ENCODE results near the gene LRP10. TPM values are rescaled to one million over a fixed set of nuclear protein-coding genes. Genes with fewer than 3 reads are reported as not detected.

The LRP10 gene
- total and polyA plus RNA-seq, 2 of the 8 experiments (the other 6 are each of a cell fraction or from before 2014, with no cell fraction given): 12.4 to 15.6 TPM

DNA sequence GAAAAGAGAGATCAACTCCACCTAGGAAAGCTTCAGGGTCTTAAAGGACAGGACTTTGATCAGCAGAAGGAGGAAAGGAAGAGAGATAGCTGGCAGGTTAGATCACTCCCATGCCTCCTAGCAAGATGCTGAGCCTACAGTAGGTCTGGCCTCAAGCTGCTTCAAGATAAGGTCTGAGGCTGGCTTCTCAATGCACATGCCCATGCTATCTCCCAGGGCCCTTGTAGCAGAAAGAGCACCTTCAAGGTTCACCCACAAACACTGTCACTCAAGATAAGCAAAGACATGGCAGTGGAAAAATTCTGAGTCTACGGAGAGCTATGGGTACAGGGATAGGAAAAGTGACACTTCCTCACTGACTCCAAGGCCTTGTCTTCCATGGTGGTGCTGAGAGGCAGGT lies 25.8 kb downstream of the LRP10 start:
- H3K14ac ChIP-seq (ENCODE audit: insufficient read length): no peak overlapping the region
- H3K9ac ChIP-seq (replicated peaks in 1 of 4; ENCODE audit: extremely low read depth in 1 of 4, low read depth in 3 of 4, low read length in 3 of 4): no peak overlapping the region
- peaks cover 0 to 8% (median 4%) of the 10 kb centered on the region in 4 experiments; a peak in 2 of 7 replicates for H3K4me1 ChIP-seq (replicated peaks in 1 of 4; ENCODE audit: control insufficient read depth in 3 of 4, insufficient read depth in 4 of 4, low read length in 3 of 4)
- H2BK120ac ChIP-seq (replicated peaks; ENCODE audit: low read depth, low read length): no peak overlapping the region
- 88% methylated on average over 1 of the region's 1 CpG; no CpG with 5 or more reads in 1 of the 2 experiments for WGBS, 2 experiments (ENCODE audit: extremely low coverage in 1 of 2, insufficient coverage in 1 of 2, insufficient read length in 1 of 2, insufficient replicate concordance in 2 of 2, low coverage in 1 of 2, low lambda C conversion rate in 2 of 2, missing lambda C conversion rate in 1 of 2)
- ChIA-PET POLR2A (ENCODE audit: partially characterized antibody) (interaction anchor here (0.8 to 4.2 kb wide), 8 partner anchors 9 to 56 kb away, joined by 3 to 14 read pairs (median 4); no protein-coding TSS in a partner anchor), CTCF (ENCODE audit: partially characterized antibody) (interaction anchor here (0.6 to 14.2 kb wide), 10 partner anchors 11 to 85 kb away, joined by 3 to 158 read pairs (median 6); partner anchors contain the start of genes LRP10 and REM2)
- no peak overlapping the region for H3K23ac ChIP-seq (ENCODE audit: insufficient read length)
- no peak overlapping the region for H3K27ac ChIP-seq (ENCODE audit: low read depth, low read length)
- H3K23me2 ChIP-seq (ENCODE audit: low read depth, low read length): no peaks in the 10 kb centered on the region
- H2BK20ac ChIP-seq (ENCODE audit: low read length): no peak overlapping the region
- H3K18ac ChIP-seq (ENCODE audit: extremely low read depth, low read length): no peak overlapping the region
- no peak overlapping the region for H2BK5ac ChIP-seq (ENCODE audit: low read depth, low read length)
- peaks cover 5 to 10% of the 10 kb centered on the region in 2 experiments for H4K20me1 ChIP-seq (replicated peaks in 1 of 2; ENCODE audit: control insufficient read depth in 1 of 2, insufficient read depth in 2 of 2, low read length in 2 of 2)
- no peaks in the 10 kb centered on the region for H3K9me3 ChIP-seq (ENCODE audit: insufficient read depth in 2 of 2, low read depth in 1 of 2, low read length in 1 of 2)
- DNase-seq (ENCODE audit: low read depth in 1 of 2, low spot score in 2 of 2) (no peak), FAIRE-seq (no peak)
- H4K91ac ChIP-seq (replicated peaks; ENCODE audit: insufficient read length, low read length): no peak overlapping the region
- no peaks in the 10 kb centered on the region for H3K79me2 ChIP-seq (ENCODE audit: control insufficient read depth in 1 of 2, insufficient read depth in 2 of 2, low read length in 2 of 2)
- no peak overlapping the region for H2BK15ac ChIP-seq (ENCODE audit: low read length)
- H2BK12ac ChIP-seq (ENCODE audit: low read depth, low read length): no peak overlapping the region
- no peaks in the 10 kb centered on the region for H3K79me1 ChIP-seq (ENCODE audit: low read depth, low read length)
- H3K36me3 ChIP-seq (ENCODE audit: control insufficient read depth in 2 of 4, insufficient read depth in 4 of 4, low read length in 3 of 4): peaks cover 6 to 16% (median 14%) of the 10 kb centered on the region in 4 experiments; a peak in 6 of 8 replicates
- no peak overlapping the region for H4K5ac ChIP-seq (ENCODE audit: insufficient read length, low read depth, low read length)
- H3K4me3 ChIP-seq (ENCODE audit: extremely low read depth in 1 of 4, insufficient read depth in 2 of 4, low read depth in 3 of 4, low read length in 4 of 4): no peak overlapping the region
- H2AK5ac ChIP-seq (ENCODE audit: low read depth, low read length): no peak overlapping the region
- H4K8ac ChIP-seq (ENCODE audit: extremely low read depth, insufficient read depth, low read length): no peak overlapping the region
- no peak overlapping the region for H2AFZ ChIP-seq (ENCODE audit: low read length)
- no peak overlapping the region for H3K4me2 ChIP-seq (ENCODE audit: insufficient read depth in 1 of 2, low read depth in 2 of 2, low read length in 2 of 2)
- no peak overlapping the region for H3K4ac ChIP-seq (replicated peaks; ENCODE audit: insufficient read length, low read depth, low read length)
- no peak overlapping the region for H3K56ac ChIP-seq (replicated peaks; ENCODE audit: insufficient read length, low read depth, low read length)
- H3K27me3 ChIP-seq (replicated peaks in 1 of 4; ENCODE audit: control insufficient read depth in 3 of 4, extremely low read depth in 1 of 4, insufficient read depth in 3 of 4, low read length in 3 of 4): peaks cover 10 to 35% (median 28%) of the 10 kb centered on the region in 4 experiments
- no peak for TF ChIP-seq RBBP5 (IDR thresholded peaks at IDR 0.05; ENCODE audit: borderline replicate concordance, low read depth, low read length)
- no peak for TF ChIP-seq POU5F1 (IDR thresholded peaks at IDR 0.05; ENCODE audit: low read depth, low read length)
- TF ChIP-seq CREB1 (IDR thresholded peaks at IDR 0.05): no peak
- TF ChIP-seq, protein P1, sequence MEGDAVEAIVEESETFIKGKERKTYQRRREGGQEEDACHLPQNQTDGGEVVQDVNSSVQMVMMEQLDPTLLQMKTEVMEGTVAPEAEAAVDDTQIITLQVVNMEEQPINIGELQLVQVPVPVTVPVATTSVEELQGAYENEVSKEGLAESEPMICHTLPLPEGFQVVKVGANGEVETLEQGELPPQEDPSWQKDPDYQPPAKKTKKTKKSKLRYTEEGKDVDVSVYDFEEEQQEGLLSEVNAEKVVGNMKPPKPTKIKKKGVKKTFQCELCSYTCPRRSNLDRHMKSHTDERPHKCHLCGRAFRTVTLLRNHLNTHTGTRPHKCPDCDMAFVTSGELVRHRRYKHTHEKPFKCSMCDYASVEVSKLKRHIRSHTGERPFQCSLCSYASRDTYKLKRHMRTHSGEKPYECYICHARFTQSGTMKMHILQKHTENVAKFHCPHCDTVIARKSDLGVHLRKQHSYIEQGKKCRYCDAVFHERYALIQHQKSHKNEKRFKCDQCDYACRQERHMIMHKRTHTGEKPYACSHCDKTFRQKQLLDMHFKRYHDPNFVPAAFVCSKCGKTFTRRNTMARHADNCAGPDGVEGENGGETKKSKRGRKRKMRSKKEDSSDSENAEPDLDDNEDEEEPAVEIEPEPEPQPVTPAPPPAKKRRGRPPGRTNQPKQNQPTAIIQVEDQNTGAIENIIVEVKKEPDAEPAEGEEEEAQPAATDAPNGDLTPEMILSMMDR (IDR thresholded peaks at IDR 0.05; ENCODE audit: control extremely low read depth in 1 of 3, insufficient read depth in 1 of 3, low read depth in 1 of 3, low read length in 3 of 3): no peak
- no peak for TF ChIP-seq ZNF274 (IDR thresholded peaks at IDR 0.05; ENCODE audit: borderline replicate concordance, extremely low read depth, low read length)
- TF ChIP-seq CTBP2 (IDR thresholded peaks at IDR 0.05; ENCODE audit: borderline replicate concordance, insufficient read depth, insufficient read length, low read length): no peak
- no peak for TF ChIP-seq SP1 (IDR thresholded peaks at IDR 0.05; ENCODE audit: low read depth, low read length)
- no peak for TF ChIP-seq EGR1 (IDR thresholded peaks at IDR 0.05; ENCODE audit: borderline replicate concordance, low read depth, low read length)
- TF ChIP-seq CHD1 (IDR thresholded peaks at IDR 0.05; ENCODE audit: low read depth, low read length): no peak
- TF ChIP-seq KDM4A (IDR thresholded peaks at IDR 0.05; ENCODE audit: low read depth, low read length, severe bottlenecking): no peak
- no peak for TF ChIP-seq NRF1 (IDR thresholded peaks at IDR 0.05; ENCODE audit: low read depth, low read length)
- TF ChIP-seq CBX8 (IDR thresholded peaks at IDR 0.05; ENCODE audit: borderline replicate concordance, low read depth, low read length): no peak
